AG10803 (cell line): ENCODE data around the gene HELZ.
A peak's percentile ranks its signal among the peaks of the same experiment; 100 is the strongest.
"Not testable (repeated sequence)": the region's sequence is repeated elsewhere in the genome, so short reads cannot be mapped to it uniquely, and the experiment has no call there.

ENCODE experiments used
- DNase-seq: peaks from one replicate; pipeline ENCODE4 v3.0.0; 2010; ENCODE audit warnings: low read depth
- H3K4me3 ChIP-seq: 2 replicates; pipeline ENCODE4 v1.5.1; 2011; ENCODE audit warnings: mild to moderate bottlenecking, low read length, control low read depth
- CTCF ChIP-seq: conservative IDR thresholded peaks from 2 replicates; pipeline ENCODE4 v1.5.1; 2011; ENCODE audit warnings: mild to moderate bottlenecking, low read length, control low read depth, inconsistent platforms

HELZ gene

GRCh38 chr17:67262435-67263117 is 17.6 kb upstream of the HELZ start:
- H3K4me3 ChIP-seq: no peak overlapping the region
- no peak for TF ChIP-seq CTCF
- DNase-seq: no peak

GRCh38 chr17:67260170-67260987 is 15.4 kb upstream of the HELZ start:
- H3K4me3 ChIP-seq: no peak overlapping the region
- no peak for TF ChIP-seq CTCF
- peak; percentile 86 for DNase-seq

- TF ChIP-seq CTCF: no peak
- H3K4me3 ChIP-seq: no peak overlapping the region
- DNase-seq: no peak
Observed at GRCh38 chr17:67258821-67259468, 13.9 kb upstream of the HELZ start.

GRCh38 chr17:67256075-67256732 is 11.2 kb upstream of the HELZ start:
- no peak for TF ChIP-seq CTCF
- no peak overlapping the region for H3K4me3 ChIP-seq
- no peak for DNase-seq

GRCh38 chr17:67253384-67253783 is 8.4 kb upstream of the HELZ start:
- no peak overlapping the region for H3K4me3 ChIP-seq
- no peak for TF ChIP-seq CTCF
- DNase-seq: no peak

GRCh38 chr17:67251586-67251985 is 6.6 kb upstream of the HELZ start:
- H3K4me3 ChIP-seq, DNase-seq: not testable (repeated sequence)

GRCh38 chr17:67248291-67248690 is 3.3 kb upstream of the HELZ start:
- TF ChIP-seq CTCF: no peak
- H3K4me3 ChIP-seq: no peak overlapping the region
- no peak for DNase-seq
